H1 (cell line): ENCODE measurements around the gene LMTK3. TPM values are rescaled to one million over a fixed set of nuclear protein-coding genes. Genes with fewer than 3 reads are reported as not detected.

ENCODE experiments used
- CTCF ChIA-PET: fragments of 300-600 bp; sonication (Branson Sonifier 250); formaldehyde crosslinking; loops from one replicate; lab custom pipeline; 2021; ENCODE audit not compliant: partially characterized antibody; lab: Charles Lee
- POLR2A ChIA-PET: fragments of 300-600 bp; sonication (Branson Sonifier 250); formaldehyde crosslinking; loops from one replicate; lab custom pipeline; 2021; ENCODE audit warnings: inconsistent platforms; ENCODE audit not compliant: partially characterized antibody; lab: Charles Lee
- DNase-seq, 2 experiments: peaks; one replicate each; pipeline versions ENCODE4 v3.0.0 to v3.0.0-alpha.2; 2010 to 2022; ENCODE audit warnings: low spot score in 2 of 2, low read depth in 1 of 2, mixed read lengths in 1 of 2
- FAIRE-seq: peaks from 2 replicates; lab custom pipeline; 2011; peaks lifted over from hg19 to GRCh38; lab: Jason Lieb, UNC
- H2AFZ ChIP-seq: 2 replicates; pipeline ENCODE4 v1.8.1; 2012; ENCODE audit warnings: low read length, inconsistent platforms
- H2AK5ac ChIP-seq: 2 replicates; pipeline ENCODE4 v1.6.1; 2013; ENCODE audit warnings: low read depth, low read length
- H2BK120ac ChIP-seq: replicated peaks from 2 replicates; pipeline ENCODE3; 2013; ENCODE audit warnings: low read depth, low read length, inconsistent platforms
- H2BK12ac ChIP-seq: 2 replicates; pipeline ENCODE4 v1.6.1; 2013; ENCODE audit warnings: low read depth, low read length
- H2BK15ac ChIP-seq: 2 replicates; pipeline ENCODE4 v1.6.1; 2013; ENCODE audit warnings: low read length
- H2BK20ac ChIP-seq: 2 replicates; pipeline ENCODE4 v1.6.1; 2013; ENCODE audit warnings: low read length
- H2BK5ac ChIP-seq: 2 replicates; pipeline ENCODE4 v1.6.1; 2013; ENCODE audit warnings: low read depth, low read length
- H3K14ac ChIP-seq: 2 replicates; pipeline ENCODE4 v1.6.1; 2013; ENCODE audit warnings: inconsistent platforms; ENCODE audit not compliant: insufficient read length
- H3K18ac ChIP-seq: 2 replicates; pipeline ENCODE4 v1.6.1; 2013; ENCODE audit warnings: low read length; ENCODE audit errors: extremely low read depth
- H3K23ac ChIP-seq: 2 replicates; pipeline ENCODE4 v1.6.1; 2013; ENCODE audit warnings: inconsistent platforms; ENCODE audit not compliant: insufficient read length
- H3K23me2 ChIP-seq: 2 replicates; pipeline ENCODE4 v1.6.1; 2013; ENCODE audit warnings: low read depth, low read length
- H3K27ac ChIP-seq: 2 replicates; pipeline ENCODE4 v1.6.1; 2011; ENCODE audit warnings: low read depth, low read length, inconsistent platforms
- H3K27me3 ChIP-seq, 4 experiments: replicated peaks in 1 of 4; 1 replicate in 1 of 4; 2 replicates in 3 of 4; pipeline versions ENCODE4 v1.6.1 to v1.8.1; 2011 to 2013; ENCODE audit warnings: low read length in 3 of 4, mild to moderate bottlenecking in 3 of 4, inconsistent platforms in 2 of 4, mixed read lengths in 2 of 4, moderate library complexity in 1 of 4; ENCODE audit not compliant: control insufficient read depth in 3 of 4, insufficient read depth in 3 of 4; ENCODE audit errors: extremely low read depth in 1 of 4
- H3K36me3 ChIP-seq, 4 experiments: 2 replicates each; pipeline versions ENCODE4 v1.6.1 to v1.8.1; 2011 to 2013; ENCODE audit warnings: mild to moderate bottlenecking in 4 of 4, low read length in 3 of 4, moderate library complexity in 2 of 4, control low read depth in 1 of 4, inconsistent platforms in 1 of 4; ENCODE audit not compliant: insufficient read depth in 4 of 4, control insufficient read depth in 2 of 4
- H3K4ac ChIP-seq: replicated peaks from 2 replicates; pipeline ENCODE3; 2013; ENCODE audit warnings: low read length, low read depth, mixed read lengths, inconsistent platforms; ENCODE audit not compliant: insufficient read length
- H3K4me1 ChIP-seq, 4 experiments: replicated peaks in 1 of 4; 1 replicate in 1 of 4; 2 replicates in 3 of 4; pipeline versions ENCODE4 v1.6.1 to v1.8.1; 2011 to 2013; ENCODE audit warnings: low read length in 3 of 4, inconsistent platforms in 2 of 4, mixed read lengths in 1 of 4; ENCODE audit not compliant: insufficient read depth in 4 of 4, control insufficient read depth in 3 of 4
- H3K4me2 ChIP-seq, 2 experiments: 2 replicates each; pipeline versions ENCODE4 v1.6.1 to v1.8.1; 2011 to 2013; ENCODE audit warnings: low read depth in 2 of 2, low read length in 2 of 2, control low read depth in 1 of 2, inconsistent platforms in 1 of 2, mild to moderate bottlenecking in 1 of 2; ENCODE audit not compliant: insufficient read depth in 1 of 2
- H3K4me3 ChIP-seq, 4 experiments: fragments of 200-600, 300-600 bp in 1 of 4; sonication (generic), shearing (Covaris generic), sonication (Bioruptor Twin) in 1 of 4; 2 replicates each; pipeline versions ENCODE4 v1.5.1 to v1.8.1; 2011 to 2016; ENCODE audit warnings: low read length in 4 of 4, low read depth in 3 of 4, control low read depth in 2 of 4, inconsistent platforms in 2 of 4, mild to moderate bottlenecking in 2 of 4, mixed read lengths in 1 of 4, moderate library complexity in 1 of 4; ENCODE audit not compliant: insufficient read depth in 2 of 4; ENCODE audit errors: extremely low read depth in 1 of 4
- H3K56ac ChIP-seq: replicated peaks from 2 replicates; pipeline ENCODE3; 2013; ENCODE audit warnings: low read depth, mild to moderate bottlenecking, mixed read lengths, low read length, inconsistent platforms; ENCODE audit not compliant: insufficient read length
- H3K79me1 ChIP-seq: 2 replicates; pipeline ENCODE4 v1.6.1; 2013; ENCODE audit warnings: low read depth, low read length, control low read depth
- H3K79me2 ChIP-seq, 2 experiments: 2 replicates each; pipeline versions ENCODE4 v1.6.1 to v1.8.1; 2012 to 2013; ENCODE audit warnings: low read length in 2 of 2, mild to moderate bottlenecking in 2 of 2, inconsistent platforms in 1 of 2; ENCODE audit not compliant: insufficient read depth in 2 of 2, control insufficient read depth in 1 of 2
- H3K9ac ChIP-seq, 4 experiments: replicated peaks in 1 of 4; 1 replicate in 1 of 4; 2 replicates in 3 of 4; pipeline versions ENCODE4 v1.6.1 to v1.8.1; 2011 to 2013; ENCODE audit warnings: low read depth in 3 of 4, low read length in 3 of 4, control low read depth in 2 of 4, mild to moderate bottlenecking in 2 of 4, moderate library complexity in 2 of 4, inconsistent platforms in 1 of 4; ENCODE audit errors: extremely low read depth in 1 of 4
- H3K9me3 ChIP-seq, 2 experiments: 2 replicates each; pipeline versions ENCODE4 v1.6.1 to v1.8.1; 2012 to 2013; ENCODE audit warnings: mild to moderate bottlenecking in 2 of 2, moderate library complexity in 2 of 2, control low read depth in 1 of 2, inconsistent platforms in 1 of 2, low read depth in 1 of 2, low read length in 1 of 2, mixed read lengths in 1 of 2; ENCODE audit not compliant: insufficient read depth in 2 of 2
- H4K20me1 ChIP-seq, 2 experiments: replicated peaks in 1 of 2; 2 replicates each; pipeline versions ENCODE3 to v1.8.1; 2011 to 2013; ENCODE audit warnings: inconsistent platforms in 2 of 2, low read length in 2 of 2, mild to moderate bottlenecking in 1 of 2; ENCODE audit not compliant: insufficient read depth in 2 of 2, control insufficient read depth in 1 of 2
- H4K5ac ChIP-seq: 2 replicates; pipeline ENCODE4 v1.6.1; 2013; ENCODE audit warnings: low read length, low read depth, mixed read lengths, inconsistent platforms; ENCODE audit not compliant: insufficient read length
- H4K8ac ChIP-seq: 2 replicates; pipeline ENCODE4 v1.8.0; 2013; ENCODE audit warnings: mild to moderate bottlenecking, moderate library complexity, low read length, inconsistent platforms; ENCODE audit not compliant: insufficient read depth; ENCODE audit errors: extremely low read depth
- H4K91ac ChIP-seq: replicated peaks from 2 replicates; pipeline ENCODE3; 2013; ENCODE audit warnings: low read length, mixed read lengths, inconsistent platforms; ENCODE audit not compliant: insufficient read length
- CREB1 ChIP-seq: IDR thresholded peaks from 2 replicates; pipeline ENCODE4 v1.6.1; 2012; ENCODE audit warnings: inconsistent platforms
- HDAC2 ChIP-seq, 2 experiments: fragments of 300-600 bp in 1 of 2; sonication (generic) in 1 of 2; IDR thresholded peaks; 2 replicates each; pipeline ENCODE4 v1.6.1; 2011 to 2012; ENCODE audit warnings: low read depth in 2 of 2, low read length in 2 of 2, mild to moderate bottlenecking in 2 of 2, moderate library complexity in 2 of 2, borderline replicate concordance in 1 of 2, inconsistent platforms in 1 of 2
- JUN ChIP-seq: IDR thresholded peaks from 2 replicates; pipeline ENCODE4 v1.6.1; 2011; ENCODE audit warnings: low read depth, mild to moderate bottlenecking, improper control_type of control experiment, low read length
- KDM1A ChIP-seq: fragments of 200-600, 300-600 bp; sonication (generic); IDR thresholded peaks from 2 replicates; pipeline ENCODE4 v1.7.1; 2016; ENCODE audit warnings: mild to moderate bottlenecking, low read length, borderline replicate concordance
- KDM4A ChIP-seq: IDR thresholded peaks from one replicate; pipeline ENCODE4 v1.7.1; 2012; ENCODE audit warnings: low read depth, mild to moderate bottlenecking, moderate library complexity, low read length, inconsistent platforms; ENCODE audit not compliant: severe bottlenecking
- MAFK ChIP-seq: IDR thresholded peaks from 2 replicates; pipeline ENCODE4 v1.6.1; 2012; ENCODE audit warnings: low read depth, mild to moderate bottlenecking, improper control_type of control experiment, low read length
- SIX5 ChIP-seq: IDR thresholded peaks from 2 replicates; pipeline ENCODE4 v1.6.1; 2011; ENCODE audit warnings: mild to moderate bottlenecking, low read depth, low read length
- SP1 ChIP-seq: IDR thresholded peaks from 2 replicates; pipeline ENCODE4 v1.6.1; 2011; ENCODE audit warnings: low read depth, low read length
- SP4 ChIP-seq: IDR thresholded peaks from 2 replicates; pipeline ENCODE4 v1.6.1; 2012; ENCODE audit warnings: low read length, inconsistent platforms
- TBP ChIP-seq: IDR thresholded peaks from 2 replicates; pipeline ENCODE4 v1.6.1; 2011; ENCODE audit warnings: low read depth, low read length, improper control_type of control experiment
- ZNF274 ChIP-seq: IDR thresholded peaks from 2 replicates; pipeline ENCODE4 v1.7.0; 2012; ENCODE audit warnings: low read length, borderline replicate concordance; ENCODE audit errors: extremely low read depth
- WGBS, 2 experiments: shearing (Covaris generic) in 1 of 2; methylation state at CpG; one replicate each; pipeline versions ENCODE4 v1.1.6 to v1.1.7; 2013 to 2015; ENCODE audit warnings: low lambda C conversion rate in 2 of 2, mixed read lengths in 2 of 2, inconsistent platforms in 1 of 2, low coverage in 1 of 2, missing lambda C conversion rate in 1 of 2; ENCODE audit not compliant: insufficient replicate concordance in 2 of 2, insufficient coverage in 1 of 2, insufficient read length in 1 of 2; ENCODE audit errors: extremely low coverage in 1 of 2, missing lambda C conversion rate in 1 of 2; 5-methylcytosine and 5-hydroxymethylcytosine counted together
- polyA plus RNA-seq, 7 experiments: library from polyadenylated mRNA; depleted of rRNA in 3 of 7; stranded (reverse) in 5 of 7; unstranded in 2 of 7; fragments of >200 nt in 5 of 7; fragments of 200-250 nt in 2 of 7; gene quantifications; 1 replicate in 5 of 7; 2 replicates in 1 of 7; 4 replicates in 1 of 7; pipeline versions ENCODE4 v1.2.1 to v1.2.3, GENCODE V29; 2011 to 2013; ENCODE audit warnings: missing spikeins in 2 of 7, mixed read lengths in 2 of 7
- total RNA-seq: library from RNA; stranded (reverse); fragmentation: NEBNext Ultra II Directional; extraction: Animal tissue kit (Norgen Biotek cat#: 25700); gene quantifications from 2 replicates; pipeline ENCODE4 v1.2.1, GENCODE V29; 2021

The LMTK3 gene
- total and polyA plus RNA-seq, 2 of the 8 experiments (the other 6 are each of a cell fraction or from before 2014, with no cell fraction given): 2.7 to 12.4 TPM

- Histone ChIP-seq H3K23me2 (peaks cover 9% of the 10 kb centered on the region), H3K4me3 (peak within 1 kb of the TSS; percentile 80 to 99 (median 95)), H3K14ac (no peak within 1 kb of the TSS), H2BK12ac (no peak within 1 kb of the TSS; the same call in 1 of the 2 replicates), H4K8ac (peak within 1 kb of the TSS; percentile 98; the same call in 1 of the 2 replicates), H3K18ac (no peak within 1 kb of the TSS; the same call in 1 of the 2 replicates), H3K4me1 (peaks cover 0 to 5% (median 4%) of the 10 kb centered on the region in 4 experiments; a peak in 4 of 7 replicates), H3K23ac (no peak within 1 kb of the TSS), H2BK15ac (no peak within 1 kb of the TSS), H3K27me3 (no peaks in the 10 kb centered on the region), H3K56ac (peak within 1 kb of the TSS; percentile 62), H2BK20ac (no peak within 1 kb of the TSS), H2AK5ac (no peak within 1 kb of the TSS), H3K9ac (peak within 1 kb of the TSS; percentile 64 to 93 (median 92)), H3K4ac (peak within 1 kb of the TSS; percentile 61), H3K36me3 (peaks cover 12 to 32% (median 26%) of the 10 kb centered on the region in 4 experiments), H3K4me2 (peak within 1 kb of the TSS; percentile 53 to 85), H4K20me1 (peaks cover 0 to 11% of the 10 kb centered on the region in 2 experiments), H4K91ac (peak within 1 kb of the TSS; percentile 61), H4K5ac (peak within 1 kb of the TSS; percentile 63), H3K79me1 (peaks cover 2% of the 10 kb centered on the region; the same call in 1 of the 2 replicates), H3K79me2 (peaks cover 0 to 8% of the 10 kb centered on the region in 2 experiments; a peak in 2 of 4 replicates), H2BK5ac (peak within 1 kb of the TSS; percentile 63), H2BK120ac (no peak within 1 kb of the TSS), H2AFZ (peak within 1 kb of the TSS; percentile 54), H3K27ac (peak within 1 kb of the TSS; percentile 62), H3K9me3 (no peaks in the 10 kb centered on the region)
- peak; percentile 89 for FAIRE-seq
- CTCF ChIA-PET: interaction anchor here (0.7 to 1.9 kb wide), 10 partner anchors 10 to 169 kb away, joined by 3 to 8 read pairs (median 4); partner anchors contain the start of genes KCNJ14 and KDELR1
- POLR2A ChIA-PET: interaction anchor here (0.6 to 3.0 kb wide), 27 partner anchors 8 to 112 kb away, joined by 3 to 17 read pairs (median 4); partner anchors contain the start of genes GRIN2D, KCNJ14, KDELR1 and TMEM143
- 1% methylated on average over 60 of the region's 61 CpGs; no CpG with 5 or more reads in 1 of the 2 experiments for WGBS, 2 experiments
- DNase-seq: peak; percentile 90 to 91
- TF ChIP-seq SP1 (no peak), KDM4A (peak; percentile 76), ZNF274 (no peak), CREB1 (peak; percentile 95), HDAC2 (IDR thresholded peaks at IDR 0.05; ENCODE audit: borderline replicate concordance in 1 of 2, low read depth in 2 of 2, low read length in 2 of 2) (peak; percentile 58 to 99; a peak in 2 of 4 replicates), JUN (no peak), MAFK (no peak), KDM1A (no peak), SIX5 (peak; percentile 83), TBP (peak; percentile 53), SP4 (no peak)
Measured at GRCh38 chr19:48445606-48446481, 65.8 kb downstream of the LMTK3 start, which contains the start of gene GRWD1. GRWD1 (plus strand) TSS chr19:48445983; CDS start chr19:48446006, 23 bp downstream.
